Midbrain (tissue), 1 donor: ENCODE measurements around the gene RBMS3.
A peak's percentile ranks its signal among the peaks of the same experiment; 100 is the strongest.
"Not testable (repeated sequence)": the region's sequence is repeated elsewhere in the genome, so short reads cannot be mapped to it uniquely, and the experiment has no call there.

ENCODE experiments used
- DNase-seq: peaks from one replicate; lab custom pipeline; 2025; lab: John Stamatoyannopoulos, UW

The RBMS3 gene

GRCh38 chr3:29312395-29312794 lies 31.5 kb downstream of the RBMS3 start:
- DNase-seq: no peak

DNA sequence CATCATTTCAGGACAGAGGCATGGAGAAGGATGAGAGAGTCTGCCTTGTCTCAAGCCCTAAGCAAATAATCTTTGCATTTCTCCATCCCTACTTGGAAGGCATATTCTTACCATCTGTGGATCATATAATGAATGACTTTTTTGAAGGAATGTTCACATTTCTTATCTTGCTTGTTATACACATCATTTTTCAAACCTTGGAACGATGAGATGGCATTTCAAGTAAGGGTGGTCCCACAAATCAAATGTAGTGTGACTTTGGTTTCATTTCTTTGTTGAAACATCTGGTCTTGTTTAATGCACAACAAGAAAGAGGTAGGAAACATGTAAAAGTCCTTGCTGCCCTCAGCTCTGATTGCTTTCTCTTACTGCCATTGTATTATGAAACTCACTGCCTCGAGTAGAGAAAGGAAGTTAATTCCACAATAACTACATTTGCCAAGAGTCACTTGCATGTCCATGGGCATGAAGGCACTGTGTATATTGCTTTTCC lies 32.1 kb downstream of the RBMS3 start:
- DNase-seq: no peak

- no peak for DNase-seq
These were observed 33.3 kb downstream of the RBMS3 start for GRCh38 chr3:29313981-29314726.

GRCh38 chr3:29314727-29315088 lies 33.8 kb downstream of the RBMS3 start:
- no peak for DNase-seq

DNA sequence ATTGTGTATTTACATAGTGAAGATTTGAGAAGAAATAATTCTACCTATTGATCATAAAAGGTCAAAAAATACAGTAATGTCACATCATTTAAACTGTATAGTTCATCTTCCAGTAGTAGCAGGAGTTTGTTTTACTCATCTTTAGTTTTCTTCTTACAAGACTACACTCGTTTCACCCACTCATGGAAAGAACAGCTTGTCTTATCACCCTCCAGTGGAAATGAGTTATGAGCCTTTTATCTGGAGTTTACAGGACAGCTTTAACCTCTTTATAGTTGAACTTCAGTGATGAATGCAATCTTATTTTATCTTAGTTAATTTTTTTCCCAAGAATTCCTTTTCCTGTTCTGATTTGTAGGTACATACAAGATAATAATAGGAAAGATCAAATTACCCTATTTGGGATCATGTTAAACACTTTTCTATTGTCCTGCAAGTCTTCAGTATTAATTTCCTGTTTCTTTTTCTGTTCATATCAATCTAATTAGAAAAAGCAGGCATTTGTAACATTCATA lies 36.8 kb downstream of the RBMS3 start:
- DNase-seq: no peak

DNA sequence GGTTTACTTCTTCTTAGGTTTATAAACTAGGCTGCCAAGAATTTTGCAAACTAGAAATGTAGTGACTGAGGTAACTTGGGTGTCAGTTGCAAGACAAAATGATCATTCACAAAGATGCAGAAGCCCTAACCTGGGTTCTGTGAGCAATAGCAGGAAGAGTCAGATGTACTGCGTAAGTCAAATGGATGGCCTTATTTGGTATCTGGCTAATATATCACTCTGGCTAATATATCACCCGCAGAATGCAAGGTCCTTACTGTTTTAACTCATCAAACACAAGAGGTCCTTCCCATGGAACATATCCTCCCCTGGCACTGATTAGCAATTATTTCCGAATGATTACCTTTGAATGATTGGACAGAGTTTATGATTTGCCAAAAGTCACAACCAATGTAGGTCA lies 37.4 kb downstream of the RBMS3 start:
- no peak for DNase-seq

GRCh38 chr3:29319262-29319661 lies 38.4 kb downstream of the RBMS3 start:
- DNase-seq: no peak

- no peak for DNase-seq
These were observed 38.9 kb downstream of the RBMS3 start for GRCh38 chr3:29319798-29320197.

- DNase-seq: no peak
These were observed 41.7 kb downstream of the RBMS3 start for GRCh38 chr3:29322586-29322985.

GRCh38 chr3:29324180-29324651 lies 43.3 kb downstream of the RBMS3 start:
- no peak for DNase-seq

- DNase-seq: not testable (repeated sequence)
These were observed 45.7 kb downstream of the RBMS3 start for GRCh38 chr3:29326540-29326939.

DNA sequence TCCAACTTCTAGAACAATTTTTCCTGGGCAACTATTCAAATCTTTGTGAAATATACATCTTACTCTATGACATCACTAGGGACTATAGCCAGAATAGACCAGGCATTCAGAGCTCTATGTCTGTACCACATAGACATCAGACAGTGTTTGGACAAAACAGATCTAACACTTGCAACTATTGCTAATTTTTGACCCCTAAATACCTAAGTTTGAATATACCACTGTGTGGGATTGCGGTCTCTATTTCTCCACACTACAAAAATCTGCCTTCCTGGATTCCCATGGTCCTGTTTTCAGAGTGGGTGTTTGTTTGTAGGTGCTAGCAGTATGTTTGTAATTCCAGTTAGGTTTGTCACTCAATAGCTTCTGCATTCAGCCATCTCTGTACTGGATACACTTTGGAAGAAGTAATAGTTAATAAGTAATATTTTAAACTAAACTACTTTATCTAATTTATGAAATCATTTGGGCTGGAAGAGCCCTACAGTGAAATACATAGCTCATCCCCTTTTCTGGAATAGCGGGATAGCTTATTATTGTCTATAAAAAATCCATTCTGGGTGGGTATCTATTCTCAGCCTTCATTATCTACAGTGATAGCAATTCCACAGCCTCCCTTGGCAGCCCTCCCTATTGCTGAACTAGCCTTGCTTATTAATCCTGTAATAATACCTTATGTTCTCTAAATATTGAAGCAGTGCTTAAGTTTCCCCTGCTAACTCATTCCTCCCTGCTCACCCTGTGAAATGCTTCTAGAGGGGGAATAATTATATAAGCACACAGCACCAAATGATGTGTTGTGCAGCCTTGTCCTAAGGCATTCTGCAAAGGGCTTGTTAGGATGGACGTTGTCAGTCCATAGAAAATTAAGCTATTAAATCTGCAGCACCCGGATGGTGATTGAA lies 49.4 kb downstream of the RBMS3 start:
- no peak for DNase-seq

DNA sequence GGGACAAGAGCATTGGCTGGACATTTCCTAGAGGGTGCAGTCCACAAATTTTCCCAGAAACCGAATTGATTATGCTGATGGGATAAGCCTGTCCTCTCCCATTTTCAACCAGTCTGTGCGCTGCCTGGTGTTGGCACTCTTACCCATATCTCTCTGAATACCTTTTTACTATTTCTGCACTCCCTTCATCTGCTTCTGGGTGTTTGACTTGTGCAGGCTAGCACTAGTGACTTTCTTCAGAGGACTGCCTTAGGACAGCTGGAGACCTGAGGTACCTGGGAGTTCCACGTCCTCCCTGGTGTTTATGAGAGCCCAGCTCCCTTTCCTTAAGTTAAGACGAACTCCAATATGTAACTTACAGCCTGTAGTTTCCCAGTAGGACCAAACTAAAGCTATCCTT lies 50.2 kb downstream of the RBMS3 start:
- DNase-seq: no peak

DNA sequence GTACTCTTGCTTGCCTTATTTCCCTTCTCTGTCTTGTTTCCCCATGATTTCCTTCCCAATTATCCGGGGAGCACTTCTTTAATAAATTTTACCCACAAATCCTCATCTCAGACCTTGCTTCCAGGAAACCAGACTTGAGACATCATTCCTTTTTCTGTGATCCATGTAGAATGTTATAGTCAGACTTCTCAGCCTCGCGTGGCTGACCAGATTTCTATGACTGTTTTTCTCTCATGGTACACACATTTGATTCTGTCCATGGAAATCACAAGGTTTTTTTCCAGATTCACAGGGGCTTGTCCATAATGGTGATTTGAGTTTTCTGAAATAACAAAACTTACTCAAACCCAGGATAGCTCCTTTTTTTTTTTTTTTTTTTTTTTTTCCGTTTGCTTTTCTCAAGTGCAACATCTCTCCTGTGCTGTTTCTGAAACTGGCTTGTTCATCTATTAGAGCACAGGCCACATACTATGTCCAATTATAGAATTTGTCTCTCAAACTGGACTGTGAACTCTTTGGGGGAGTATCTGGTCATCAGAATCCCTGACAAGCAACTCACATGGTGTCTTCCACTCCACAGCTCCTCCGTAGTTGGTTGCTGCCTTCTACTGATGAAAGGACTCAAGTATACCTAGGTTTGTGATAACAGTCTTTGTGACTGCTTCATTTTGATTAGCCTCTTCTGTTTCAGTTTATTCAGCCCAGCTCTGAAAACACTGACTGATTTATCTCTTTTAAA lies 50.8 kb downstream of the RBMS3 start:
- DNase-seq: no peak

GRCh38 chr3:29332195-29332637 lies 51.3 kb downstream of the RBMS3 start:
- DNase-seq: no peak

- DNase-seq: no peak
These were observed 52.7 kb downstream of the RBMS3 start for GRCh38 chr3:29333576-29333975.

DNA sequence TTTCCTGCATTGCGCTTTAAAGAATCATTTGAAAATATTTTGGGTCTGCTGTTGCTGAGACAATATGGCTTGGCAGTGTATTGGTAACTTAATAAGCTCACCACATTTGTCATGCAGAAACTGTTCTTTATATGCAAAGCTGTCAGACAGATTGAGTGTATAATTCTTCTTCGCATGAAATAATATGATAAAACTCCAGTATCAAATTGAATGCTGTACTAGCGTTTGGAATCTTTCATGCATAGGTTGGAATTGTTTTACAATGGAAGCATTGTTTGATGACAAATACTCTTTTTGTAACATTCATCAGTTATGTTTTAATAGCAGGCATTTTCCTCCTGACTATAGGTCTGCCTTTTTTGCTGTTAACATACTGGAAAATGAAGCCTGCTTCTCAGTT lies 53.8 kb downstream of the RBMS3 start:
- DNase-seq: no peak

GRCh38 chr3:29335438-29335837 lies 54.6 kb downstream of the RBMS3 start:
- DNase-seq: peak; percentile 13

DNA sequence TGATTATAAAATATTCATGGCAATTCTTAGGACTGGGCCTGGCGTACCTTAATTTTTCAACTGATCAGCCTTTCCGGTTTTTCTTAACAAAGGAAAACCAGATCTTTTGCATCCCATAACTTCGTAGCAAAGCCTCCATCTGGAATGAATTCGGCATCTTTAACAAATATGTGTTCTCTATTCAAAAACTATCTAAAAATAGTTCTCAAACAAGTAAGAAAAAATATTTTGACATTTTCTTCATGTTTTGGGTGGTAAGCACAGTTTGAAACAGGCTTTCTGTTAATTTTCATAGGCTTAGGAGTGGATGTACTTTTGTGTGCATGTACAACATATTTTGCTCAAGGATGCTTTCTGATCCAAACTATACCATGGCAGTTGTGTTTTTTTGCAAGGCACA lies 55.1 kb downstream of the RBMS3 start:
- no peak for DNase-seq

GRCh38 chr3:29337565-29337964 lies 56.7 kb downstream of the RBMS3 start:
- DNase-seq: no peak

DNA sequence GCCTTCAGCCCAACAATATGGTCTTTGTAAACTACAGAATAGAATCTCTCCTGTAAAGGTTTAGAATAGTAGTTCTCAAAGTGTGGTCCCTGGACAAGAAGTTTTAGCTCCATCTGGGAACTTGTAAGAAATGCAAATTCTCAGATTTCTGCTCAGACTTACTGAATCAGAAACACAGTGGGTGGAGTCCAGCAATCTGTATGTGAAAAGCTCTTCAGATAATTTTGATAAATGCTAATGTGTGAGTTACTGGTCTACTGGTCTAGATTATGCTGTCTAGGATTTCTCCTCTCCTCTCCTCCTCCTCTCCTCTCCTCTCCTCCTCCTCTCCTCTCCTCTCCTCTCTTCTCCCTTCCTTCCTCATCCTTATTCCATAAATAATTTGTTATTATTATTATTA lies 57.5 kb downstream of the RBMS3 start:
- DNase-seq: no peak
